H9 (cell line): Measurements from ENCODE around the gene TMEM164. TPM values are rescaled to one million over a fixed set of nuclear protein-coding genes. Genes with fewer than 3 reads are reported as not detected.

ENCODE experiments used
- DNase-seq: peaks from one replicate; pipeline ENCODE4 v3.0.0-alpha.2; 2017
- H2AFZ ChIP-seq: one replicate; pipeline ENCODE4 v1.6.1; 2013; ENCODE audit warnings: mild to moderate bottlenecking, low read length, control low read depth, moderate library complexity
- H2AK5ac ChIP-seq: 2 replicates; pipeline ENCODE4 v1.6.1; 2013; ENCODE audit warnings: low read length, control low read depth, mixed read lengths; ENCODE audit not compliant: insufficient read length
- H2BK120ac ChIP-seq: one replicate; pipeline ENCODE4 v1.6.1; 2013; ENCODE audit warnings: low read depth, mild to moderate bottlenecking, low read length, control low read depth, inconsistent platforms; ENCODE audit not compliant: poor library complexity, severe bottlenecking
- H2BK12ac ChIP-seq: 2 replicates; pipeline ENCODE4 v1.6.1; 2013; ENCODE audit warnings: low read length, control low read depth, mixed read lengths, low read depth; ENCODE audit not compliant: insufficient read length
- H2BK15ac ChIP-seq: 2 replicates; pipeline ENCODE4 v1.6.1; 2013; ENCODE audit warnings: low read depth, low read length, control low read depth
- H2BK20ac ChIP-seq: one replicate; pipeline ENCODE4 v1.6.1; 2013; ENCODE audit warnings: low read depth, mild to moderate bottlenecking, low read length, control low read depth, inconsistent platforms; ENCODE audit not compliant: poor library complexity, severe bottlenecking
- H2BK5ac ChIP-seq: 2 replicates; pipeline ENCODE4 v1.6.1; 2013; ENCODE audit warnings: low read length, control low read depth, mixed read lengths; ENCODE audit not compliant: insufficient read length
- H3K14ac ChIP-seq: 2 replicates; pipeline ENCODE4 v1.6.1; 2013; ENCODE audit warnings: low read length, control low read depth; ENCODE audit not compliant: insufficient read depth
- H3K18ac ChIP-seq: 2 replicates; pipeline ENCODE4 v1.6.1; 2013; ENCODE audit warnings: low read depth, mild to moderate bottlenecking, mixed read lengths, low read length, control low read depth; ENCODE audit not compliant: insufficient read length
- H3K23ac ChIP-seq: 2 replicates; pipeline ENCODE4 v1.6.1; 2013; ENCODE audit warnings: low read length, control low read depth, mixed read lengths, low read depth; ENCODE audit not compliant: insufficient read length
- H3K23me2 ChIP-seq: 2 replicates; pipeline ENCODE4 v1.6.1; 2013; ENCODE audit warnings: low read depth, mild to moderate bottlenecking, mixed read lengths, low read length, control low read depth; ENCODE audit not compliant: insufficient read length, poor library complexity, severe bottlenecking
- H3K27ac ChIP-seq: 2 replicates; pipeline ENCODE4 v1.5.1; 2013; ENCODE audit warnings: low read length, control low read depth, mixed read lengths, low read depth; ENCODE audit not compliant: insufficient read length
- H3K27me3 ChIP-seq: 2 replicates; pipeline ENCODE4 v1.6.1; 2013; ENCODE audit warnings: low read length, control low read depth, inconsistent platforms; ENCODE audit not compliant: insufficient read depth
- H3K4ac ChIP-seq: 2 replicates; pipeline ENCODE4 v1.6.1; 2013; ENCODE audit warnings: low read depth, mild to moderate bottlenecking, control low read depth, inconsistent platforms, low read length, moderate library complexity
- H3K4me1 ChIP-seq: 2 replicates; pipeline ENCODE4 v1.6.1; 2013; ENCODE audit warnings: low read length, control low read depth, inconsistent platforms; ENCODE audit not compliant: insufficient read depth
- H3K4me2 ChIP-seq: 2 replicates; pipeline ENCODE4 v1.6.1; 2013; ENCODE audit warnings: low read length, control low read depth, mixed read lengths; ENCODE audit not compliant: insufficient read length, insufficient read depth
- H3K56ac ChIP-seq: 2 replicates; pipeline ENCODE4 v1.6.1; 2013; ENCODE audit warnings: low read depth, mild to moderate bottlenecking, mixed read lengths, low read length, control low read depth; ENCODE audit not compliant: insufficient read length
- H3K79me1 ChIP-seq: 2 replicates; pipeline ENCODE4 v1.6.1; 2013; ENCODE audit warnings: low read depth, mild to moderate bottlenecking, moderate library complexity, low read length, control low read depth, inconsistent platforms; ENCODE audit not compliant: insufficient read depth, poor library complexity, severe bottlenecking
- H3K79me2 ChIP-seq: 2 replicates; pipeline ENCODE4 v1.6.1; 2013; ENCODE audit warnings: low read length, control low read depth, inconsistent platforms; ENCODE audit not compliant: insufficient read depth
- H3K9ac ChIP-seq: 2 replicates; pipeline ENCODE4 v1.6.1; 2013; ENCODE audit warnings: low read length, control low read depth, mixed read lengths; ENCODE audit not compliant: insufficient read length; ENCODE audit errors: extremely low read depth
- H3K9me3 ChIP-seq: one replicate; pipeline ENCODE4 v1.6.1; 2013; ENCODE audit warnings: low read depth, low read length, inconsistent platforms; ENCODE audit not compliant: control insufficient read depth
- H3T11ph ChIP-seq: one replicate; pipeline ENCODE4 v1.6.1; 2013; ENCODE audit warnings: mild to moderate bottlenecking, low read length, control low read depth, inconsistent platforms
- H4K20me1 ChIP-seq: one replicate; pipeline ENCODE4 v1.6.1; 2013; ENCODE audit not compliant: control insufficient read depth, insufficient read length, insufficient read depth
- H4K5ac ChIP-seq: 2 replicates; pipeline ENCODE4 v1.6.1; 2013; ENCODE audit warnings: low read depth, mild to moderate bottlenecking, mixed read lengths, low read length, control low read depth; ENCODE audit not compliant: insufficient read length
- H4K8ac ChIP-seq: replicated peaks from 2 replicates; pipeline ENCODE4 v1.6.1; 2013; ENCODE audit warnings: low read length, control low read depth, mixed read lengths, low read depth; ENCODE audit not compliant: insufficient read length
- H4K91ac ChIP-seq: 2 replicates; pipeline ENCODE4 v1.6.1; 2013; ENCODE audit warnings: low read depth, mild to moderate bottlenecking, moderate library complexity, mixed read lengths, low read length, control low read depth; ENCODE audit not compliant: insufficient read length
- H3K27ac Mint-ChIP-seq, 3 experiments: 2 replicates in 2 of 3; 3 replicates in 1 of 3; pipeline ENCODE4 v1.8.0; 2020 to 2021; ENCODE audit warnings: mixed read lengths in 3 of 3, mild to moderate bottlenecking in 1 of 3, moderate library complexity in 1 of 3
- H3K27me3 Mint-ChIP-seq: 2 replicates; pipeline ENCODE4 v1.8.0; 2021; ENCODE audit warnings: low read depth, mild to moderate bottlenecking, moderate library complexity, mixed read lengths
- H3K36me3 Mint-ChIP-seq, 3 experiments: 2 replicates in 2 of 3; 3 replicates in 1 of 3; pipeline ENCODE4 v1.8.0; 2020 to 2021; ENCODE audit warnings: low read depth in 3 of 3, mixed read lengths in 3 of 3; ENCODE audit not compliant: insufficient read depth in 1 of 3
- H3K4me1 Mint-ChIP-seq, 2 experiments: 2 replicates each; pipeline ENCODE4 v1.8.0; 2020; ENCODE audit warnings: mixed read lengths in 2 of 2
- H3K4me3 Mint-ChIP-seq, 2 experiments: 2 replicates in 1 of 2; 3 replicates in 1 of 2; pipeline ENCODE4 v1.8.0; 2020 to 2021; ENCODE audit warnings: mild to moderate bottlenecking in 2 of 2, mixed read lengths in 2 of 2, moderate library complexity in 1 of 2
- H3K9me3 Mint-ChIP-seq, 2 experiments: 2 replicates in 1 of 2; 3 replicates in 1 of 2; pipeline ENCODE4 v1.8.0; 2020; ENCODE audit warnings: mild to moderate bottlenecking in 2 of 2, mixed read lengths in 2 of 2, moderate library complexity in 1 of 2
- WGBS: extraction: QIAGEN DNeasy Blood & Tissue Kit; methylation state at CpG from one replicate; pipeline ENCODE4 v1.1.7; 2013; ENCODE audit warnings: missing lambda C conversion rate, low lambda C conversion rate, mixed read lengths; ENCODE audit not compliant: insufficient read length; ENCODE audit errors: extremely low coverage; 5-methylcytosine and 5-hydroxymethylcytosine counted together
- total RNA-seq: library from RNA; stranded (reverse); gene quantifications from 2 replicates; pipeline ENCODE4 v1.2.1, GENCODE V29; 2021
- TF ChIP-seq, protein P1 (sequence below): fragments of 200-600 bp; sonication (generic); conservative IDR thresholded peaks from 3 replicates; pipeline ENCODE4 v1.8.0; 2021; ENCODE audit warnings: antibody characterized with exemption, mild to moderate bottlenecking

The TMEM164 gene
- total RNA-seq, 1 experiment from 2014 or later, result 30.4 TPM

DNA sequence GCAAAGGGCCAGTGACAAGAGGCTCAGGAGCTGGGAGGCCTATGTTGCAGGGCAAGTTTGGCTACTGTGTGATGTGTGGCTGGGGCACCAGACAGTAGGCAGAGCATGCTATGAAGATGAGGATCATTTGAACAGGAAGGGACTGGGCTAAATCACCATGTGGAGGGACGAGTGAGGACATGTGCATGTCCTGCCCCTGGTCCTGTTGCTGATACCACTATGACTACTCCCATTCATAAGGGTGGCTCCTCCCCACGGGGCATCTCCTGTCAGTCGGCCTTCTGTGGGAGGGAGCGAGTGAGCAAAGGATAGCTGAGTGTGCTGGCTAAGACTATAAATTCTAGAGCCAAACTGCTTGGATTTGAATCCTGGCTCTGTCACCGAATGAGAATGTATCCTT lies 139.2 kb downstream of the TMEM164 start:
- Histone ChIP-seq H4K20me1 (no peaks in the 10 kb centered on the region), H3K4me2 (no peak overlapping the region), H4K5ac (no peak overlapping the region), H2BK12ac (no peak overlapping the region), H3K79me2 (no peaks in the 10 kb centered on the region), H3K4ac (no peak overlapping the region), H2BK120ac (no peak overlapping the region), H3K79me1 (no peaks in the 10 kb centered on the region), H3K23me2 (no peaks in the 10 kb centered on the region), H2BK20ac (no peak overlapping the region), H3K9ac (no peak overlapping the region), H3K18ac (no peak overlapping the region), H3K23ac (no peak overlapping the region), H3K14ac (no peak overlapping the region), H3K56ac (no peak overlapping the region), H2AK5ac (no peak overlapping the region), H3K27ac (no peak overlapping the region), H4K8ac (no peak overlapping the region), H2BK15ac (no peak overlapping the region), H3K4me1 (peaks cover 7% of the 10 kb centered on the region; the same call in 1 of the 2 replicates), H3K27me3 (no peaks in the 10 kb centered on the region), H4K91ac (no peak overlapping the region), H3T11ph (no peak overlapping the region), H2AFZ (no peak overlapping the region), H3K9me3 (no peaks in the 10 kb centered on the region), H2BK5ac (no peak overlapping the region)
- TF ChIP-seq, protein P1, sequence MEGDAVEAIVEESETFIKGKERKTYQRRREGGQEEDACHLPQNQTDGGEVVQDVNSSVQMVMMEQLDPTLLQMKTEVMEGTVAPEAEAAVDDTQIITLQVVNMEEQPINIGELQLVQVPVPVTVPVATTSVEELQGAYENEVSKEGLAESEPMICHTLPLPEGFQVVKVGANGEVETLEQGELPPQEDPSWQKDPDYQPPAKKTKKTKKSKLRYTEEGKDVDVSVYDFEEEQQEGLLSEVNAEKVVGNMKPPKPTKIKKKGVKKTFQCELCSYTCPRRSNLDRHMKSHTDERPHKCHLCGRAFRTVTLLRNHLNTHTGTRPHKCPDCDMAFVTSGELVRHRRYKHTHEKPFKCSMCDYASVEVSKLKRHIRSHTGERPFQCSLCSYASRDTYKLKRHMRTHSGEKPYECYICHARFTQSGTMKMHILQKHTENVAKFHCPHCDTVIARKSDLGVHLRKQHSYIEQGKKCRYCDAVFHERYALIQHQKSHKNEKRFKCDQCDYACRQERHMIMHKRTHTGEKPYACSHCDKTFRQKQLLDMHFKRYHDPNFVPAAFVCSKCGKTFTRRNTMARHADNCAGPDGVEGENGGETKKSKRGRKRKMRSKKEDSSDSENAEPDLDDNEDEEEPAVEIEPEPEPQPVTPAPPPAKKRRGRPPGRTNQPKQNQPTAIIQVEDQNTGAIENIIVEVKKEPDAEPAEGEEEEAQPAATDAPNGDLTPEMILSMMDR, result no peak
- no peak for DNase-seq
- Mint-ChIP-seq H3K36me3 (peaks cover 0 to 2% (median 0%) of the 10 kb centered on the region in 3 experiments; a peak in 1 of 7 replicates), H3K27ac (no peak overlapping the region), H3K4me1 (peaks cover 16% of the 10 kb centered on the region in 2 experiments), H3K4me3 (no peak overlapping the region), H3K27me3 (no peaks in the 10 kb centered on the region; the same call in none of the 2 replicates), H3K9me3 (no peaks in the 10 kb centered on the region)
- WGBS, result no CpG with 5 or more reads among the region's 5 CpGs
